HG03575 (cell line): ENCODE data around the gene NTF3.

Experiments used
- ATAC-seq: cut with Tn5 transposase; IDR thresholded peaks from one replicate; pipeline ENCODE4 v1.9.1; 2021; ENCODE audit not compliant: unreplicated experiment, insufficient number of reproducible peaks, low FRiP score; ENCODE audit errors: extremely low read depth

Gene NTF3

GRCh38 chr12:5452569-5452968 is 20.7 kb downstream of the NTF3 start:
- ATAC-seq: no peak

- no peak for ATAC-seq
Measured at GRCh38 chr12:5453466-5453865, 21.6 kb downstream of the NTF3 start.

DNA sequence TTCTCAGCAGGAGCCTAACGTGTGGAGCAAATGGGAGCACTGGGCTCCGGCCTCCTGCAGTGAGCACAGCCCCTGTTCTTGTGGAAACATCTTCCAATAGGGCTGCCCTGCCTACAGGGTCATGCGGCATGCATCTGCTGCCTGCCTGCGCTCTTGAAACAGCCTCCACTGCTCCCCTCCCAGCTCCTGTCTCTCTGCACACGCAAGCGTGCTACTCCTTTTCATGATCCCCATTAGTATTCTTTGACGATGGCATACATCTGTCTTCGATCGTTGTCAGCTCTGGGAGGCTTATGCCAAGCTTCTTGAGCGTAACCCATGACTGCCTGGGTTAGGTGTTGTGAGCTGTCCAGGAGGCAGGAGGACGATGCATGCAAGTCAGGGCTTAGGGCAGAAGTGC is 23.1 kb downstream of the NTF3 start:
- ATAC-seq: no peak

DNA sequence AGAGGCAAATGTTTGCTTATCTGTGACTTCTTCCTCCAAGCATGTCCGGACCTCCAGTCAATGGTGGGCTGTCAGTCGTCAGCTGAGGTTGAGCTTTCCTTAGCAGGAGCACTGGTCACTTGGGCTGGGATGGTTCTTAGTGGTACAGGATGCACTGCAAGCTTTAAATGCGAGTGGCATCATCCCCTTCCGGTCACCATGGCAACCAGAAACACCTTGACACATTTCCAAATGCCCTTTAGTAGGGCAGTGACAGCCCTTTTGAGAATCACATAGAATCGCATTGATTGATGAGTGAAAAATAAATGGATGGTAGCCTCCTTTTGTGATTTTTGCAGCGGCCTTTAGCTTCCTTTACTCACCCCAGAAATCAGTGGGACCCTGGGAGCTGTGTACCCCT is 24.1 kb downstream of the NTF3 start:
- no peak for ATAC-seq

DNA sequence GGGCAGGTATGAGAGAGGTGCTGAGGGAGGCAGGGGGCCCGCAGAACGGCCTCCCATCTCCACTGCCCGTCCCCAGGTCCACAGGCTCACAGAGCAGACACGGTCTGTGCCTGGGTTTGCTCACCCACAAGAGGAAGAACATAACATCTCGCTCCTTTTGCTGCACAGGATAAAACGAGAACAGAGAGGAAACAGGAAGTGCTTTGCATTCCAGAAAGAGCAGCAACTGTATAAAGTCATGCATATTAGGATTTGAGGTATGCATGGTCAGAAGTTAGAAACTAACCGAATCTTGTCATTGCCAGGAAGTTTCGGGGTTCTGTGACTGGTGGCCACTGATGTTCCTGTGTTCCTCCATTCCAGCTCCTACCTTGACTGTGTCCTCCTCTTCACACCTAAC is 25.0 kb downstream of the NTF3 start:
- ATAC-seq: no peak

GRCh38 chr12:5458229-5459050 is 26.5 kb downstream of the NTF3 start:
- ATAC-seq: no peak

DNA sequence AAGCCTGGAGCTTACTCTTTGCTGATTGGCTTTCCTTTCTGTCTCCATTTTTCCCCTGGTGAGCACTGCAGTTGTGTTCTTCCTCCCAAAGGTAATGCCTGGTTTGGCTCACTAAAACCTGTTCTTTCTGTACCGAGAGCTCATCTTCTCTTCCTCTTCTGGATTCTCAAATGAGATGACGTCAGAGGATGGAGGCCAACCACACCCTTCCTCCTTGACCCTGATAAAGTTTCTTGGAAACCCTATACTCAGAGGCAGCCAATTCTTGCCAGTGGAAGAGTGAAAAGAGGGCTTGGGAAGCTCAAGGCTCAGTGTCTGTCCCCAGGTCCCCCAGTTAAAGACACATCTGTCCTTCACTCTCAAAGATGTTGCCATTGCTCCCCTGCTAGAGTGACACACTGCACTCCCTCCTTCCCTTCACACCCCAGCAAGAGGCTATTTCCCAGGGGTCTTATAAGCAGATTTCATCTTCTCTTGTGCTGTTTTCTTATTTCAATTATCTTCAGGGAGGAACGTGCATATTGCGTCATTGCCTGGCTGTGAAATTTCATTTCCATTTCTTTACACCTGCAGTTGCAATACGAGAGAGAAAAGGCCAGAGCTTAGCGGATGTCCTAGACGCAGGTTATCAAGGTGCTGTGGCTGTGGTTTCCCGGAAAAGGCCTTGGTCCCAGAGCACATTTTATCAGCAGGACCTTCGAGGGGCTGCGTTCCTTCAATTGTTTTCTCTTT is 27.3 kb downstream of the NTF3 start:
- ATAC-seq: no peak

DNA sequence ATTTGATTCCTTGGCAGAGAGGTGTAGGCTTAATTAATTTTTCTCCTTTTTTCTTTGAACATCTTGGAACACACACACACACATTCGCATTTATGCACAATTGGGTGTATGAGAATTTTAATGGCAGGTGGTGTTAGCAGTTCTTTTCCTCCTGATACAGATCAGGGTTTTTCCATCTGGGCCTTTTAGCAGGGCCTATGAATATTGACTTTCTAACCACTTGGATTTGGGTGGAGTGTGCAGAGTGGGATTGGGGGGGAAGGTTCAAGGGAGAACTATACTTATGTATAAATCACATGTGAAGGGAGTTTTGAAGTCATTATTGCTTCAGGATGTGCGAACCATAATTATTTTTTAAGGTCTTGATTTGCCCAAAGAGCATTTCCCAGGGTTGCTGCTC is 28.9 kb downstream of the NTF3 start:
- ATAC-seq: no peak

DNA sequence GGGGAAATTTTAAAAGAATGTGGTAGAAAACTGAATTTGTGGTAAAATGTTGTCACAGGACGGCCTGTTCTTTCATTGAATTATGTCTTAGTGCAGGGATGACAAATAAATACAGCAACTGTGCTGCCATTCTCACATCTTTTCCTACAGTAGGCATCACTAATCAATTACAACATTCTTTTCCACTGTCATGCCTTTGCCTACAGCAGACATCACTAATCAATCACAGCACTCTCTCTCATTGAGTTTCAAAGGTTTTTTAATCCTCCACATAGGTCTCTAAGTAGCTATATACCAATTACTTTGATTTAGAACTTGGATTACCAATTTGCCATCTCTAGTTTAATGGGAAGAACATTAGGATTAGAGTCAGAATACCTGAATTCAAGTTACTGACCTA is 30.1 kb downstream of the NTF3 start:
- ATAC-seq: no peak

DNA sequence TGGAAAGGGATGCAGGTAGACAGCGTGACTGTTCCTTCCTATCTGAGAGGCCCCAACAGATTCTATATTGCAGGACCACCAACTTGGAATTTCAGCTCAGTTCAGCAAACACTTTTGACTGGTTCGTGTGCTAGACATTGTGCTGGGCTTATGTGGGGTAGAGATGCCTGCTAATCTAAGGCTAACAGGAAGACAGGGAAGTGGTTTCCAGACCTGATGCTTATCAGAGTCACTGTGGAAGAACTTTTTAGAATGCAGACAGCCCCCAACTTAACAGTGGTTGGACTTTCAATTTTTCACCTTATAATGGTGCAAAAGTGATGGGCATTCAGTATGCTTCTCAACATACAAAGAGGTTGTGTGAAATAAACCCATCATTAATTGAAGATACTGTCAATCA is 32.2 kb downstream of the NTF3 start:
- no peak for ATAC-seq

DNA sequence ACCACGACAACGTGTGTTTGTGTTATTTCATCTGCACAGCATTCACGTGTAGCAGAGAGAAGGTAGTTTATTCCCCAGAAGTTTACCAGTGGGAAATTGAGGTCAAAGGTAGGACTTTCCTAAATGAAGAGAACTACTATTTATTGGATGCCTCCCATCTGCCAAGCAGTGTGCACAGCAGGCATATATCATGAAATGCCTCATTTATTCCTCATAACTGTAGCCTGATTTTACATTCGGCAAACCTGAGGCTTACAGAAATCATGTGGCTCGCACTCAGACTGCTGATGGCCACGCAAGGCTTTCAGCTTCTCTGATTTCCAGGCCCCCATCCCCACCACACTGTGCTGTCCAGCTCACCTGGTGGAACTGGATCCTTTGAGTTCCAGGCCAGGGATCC is 33.5 kb downstream of the NTF3 start:
- ATAC-seq: no peak

DNA sequence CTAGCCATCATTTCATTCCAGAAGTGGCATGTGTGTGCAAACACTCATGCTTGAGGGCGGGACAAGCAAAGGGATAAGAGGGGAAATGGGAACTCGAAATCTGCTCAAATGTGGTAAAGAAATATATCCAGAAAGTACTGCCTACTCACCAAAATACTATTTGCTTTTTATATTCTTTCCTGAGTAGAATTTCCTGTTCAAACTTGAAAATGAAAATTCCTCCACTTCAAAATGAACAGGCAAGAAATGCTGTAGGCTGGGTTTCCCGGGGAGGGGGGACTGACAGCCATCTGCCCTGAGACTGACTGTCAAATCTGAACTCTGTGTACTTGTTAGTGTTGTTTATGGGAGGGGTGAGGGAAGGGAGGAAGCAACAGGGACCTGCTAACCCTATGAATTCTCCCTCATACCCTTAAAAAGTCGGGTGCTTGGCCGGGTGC is 34.6 kb downstream of the NTF3 start:
- ATAC-seq: no peak

DNA sequence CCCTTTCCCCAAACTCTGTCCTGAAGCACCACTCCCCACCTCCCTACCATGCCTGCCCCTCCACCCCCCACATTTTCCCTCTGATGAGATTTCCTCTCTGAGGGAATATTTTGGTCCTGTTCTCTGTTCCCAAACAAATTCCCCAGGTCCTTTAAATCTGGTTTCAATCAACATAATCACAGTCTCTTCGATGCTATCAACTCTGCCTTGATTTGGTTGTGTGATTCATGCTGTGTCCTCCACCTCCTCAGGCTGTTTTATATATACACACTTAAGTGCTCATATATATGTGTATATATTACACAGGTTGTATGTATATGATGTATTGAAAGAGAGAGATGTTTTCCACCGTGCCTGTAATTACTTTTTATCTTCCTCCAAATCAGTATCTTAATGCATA is 36.0 kb downstream of the NTF3 start:
- ATAC-seq: no peak

DNA sequence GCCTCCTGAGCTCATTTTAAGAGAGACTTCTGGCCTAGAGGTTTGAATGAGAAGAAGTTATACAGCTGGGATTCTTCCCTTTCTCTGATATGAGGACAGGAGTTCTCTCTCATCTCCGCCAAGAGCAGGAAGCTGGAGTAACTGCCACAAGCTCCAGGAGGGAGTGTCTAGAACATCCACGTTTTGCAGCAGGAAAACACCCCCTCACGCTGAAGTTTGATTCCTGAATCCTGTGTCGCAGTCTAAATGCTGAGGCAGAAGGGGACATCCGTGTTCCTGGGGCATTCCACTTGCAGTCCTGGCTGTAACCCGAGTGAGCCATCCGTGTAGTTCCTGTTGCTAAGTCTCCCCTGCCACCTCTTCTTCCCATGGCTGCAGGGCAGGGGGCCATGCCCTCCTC is 38.3 kb downstream of the NTF3 start:
- ATAC-seq: no peak

DNA sequence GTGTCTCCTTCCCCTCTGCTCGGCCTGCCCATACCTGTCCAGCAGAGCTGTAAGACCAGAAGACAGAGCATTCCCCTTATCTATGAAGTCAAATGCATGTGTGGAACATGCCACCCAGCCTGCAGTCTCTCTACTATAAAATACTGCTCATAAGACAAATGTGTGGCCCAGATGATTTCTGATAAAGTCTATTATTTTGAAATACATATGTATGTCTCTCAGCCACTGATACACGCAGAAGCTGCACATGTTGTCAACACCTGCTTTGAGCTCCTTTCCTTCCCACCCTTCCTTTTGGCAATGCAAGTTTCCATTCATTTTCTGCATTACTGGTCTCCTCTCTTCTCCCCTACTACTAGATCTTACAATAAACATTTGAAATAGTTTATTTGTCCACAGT is 38.8 kb downstream of the NTF3 start:
- ATAC-seq: no peak

DNA sequence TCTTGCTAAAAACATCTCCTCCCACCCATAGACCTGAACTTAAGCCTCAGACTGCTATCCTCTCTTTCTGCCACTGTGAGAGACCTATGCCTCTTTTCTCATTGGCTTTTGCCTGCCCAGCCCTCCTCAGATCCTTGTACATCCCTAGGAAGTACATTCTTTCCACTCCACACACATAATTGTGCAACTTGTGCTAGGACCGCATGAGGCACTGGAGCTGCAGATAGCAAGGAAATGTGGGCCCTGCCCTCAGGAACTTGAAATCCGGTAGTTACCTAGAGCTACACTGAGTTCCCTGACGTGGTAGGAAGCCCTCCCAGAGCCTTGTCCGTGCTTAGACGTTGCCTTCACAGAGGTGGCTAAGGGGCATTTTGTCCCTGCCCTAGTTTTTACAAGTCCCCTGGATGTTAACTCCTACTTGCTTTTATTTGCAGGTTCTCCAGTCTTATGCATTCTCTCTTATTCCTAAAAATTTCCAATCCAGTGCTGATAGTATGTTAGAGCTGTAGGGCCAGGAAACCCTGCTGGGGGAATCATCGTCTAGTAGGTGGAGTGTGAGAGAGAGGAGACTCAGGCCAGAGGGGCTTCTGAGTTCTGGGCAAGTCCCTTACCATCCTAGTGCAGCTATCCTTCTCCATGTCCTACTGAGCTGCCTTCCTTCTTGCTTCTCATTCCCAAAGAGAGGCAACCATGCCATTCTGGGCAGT is 41.3 kb downstream of the NTF3 start:
- ATAC-seq: no peak

GRCh38 chr12:5473783-5474116 is 41.8 kb downstream of the NTF3 start:
- ATAC-seq: no peak

DNA sequence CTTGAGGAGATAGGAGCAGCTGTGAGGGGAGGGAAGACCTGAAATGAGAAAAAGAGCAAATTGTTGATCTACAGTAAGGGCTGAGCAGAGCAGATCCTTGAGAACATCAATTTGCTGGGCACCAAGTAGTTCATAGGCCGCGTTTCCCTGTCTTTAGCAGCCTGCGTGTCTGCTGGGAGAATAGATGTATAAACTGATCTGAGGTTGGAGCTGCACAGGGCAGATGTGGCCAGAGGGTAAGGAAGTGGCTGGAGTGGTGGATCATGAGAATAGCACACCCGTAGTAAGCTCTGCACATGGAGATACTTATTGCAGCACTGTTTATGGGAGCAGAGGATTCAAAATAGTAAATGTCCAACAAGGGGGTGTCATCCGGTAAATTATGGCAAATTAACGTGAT is 44.4 kb downstream of the NTF3 start:
- no peak for ATAC-seq

DNA sequence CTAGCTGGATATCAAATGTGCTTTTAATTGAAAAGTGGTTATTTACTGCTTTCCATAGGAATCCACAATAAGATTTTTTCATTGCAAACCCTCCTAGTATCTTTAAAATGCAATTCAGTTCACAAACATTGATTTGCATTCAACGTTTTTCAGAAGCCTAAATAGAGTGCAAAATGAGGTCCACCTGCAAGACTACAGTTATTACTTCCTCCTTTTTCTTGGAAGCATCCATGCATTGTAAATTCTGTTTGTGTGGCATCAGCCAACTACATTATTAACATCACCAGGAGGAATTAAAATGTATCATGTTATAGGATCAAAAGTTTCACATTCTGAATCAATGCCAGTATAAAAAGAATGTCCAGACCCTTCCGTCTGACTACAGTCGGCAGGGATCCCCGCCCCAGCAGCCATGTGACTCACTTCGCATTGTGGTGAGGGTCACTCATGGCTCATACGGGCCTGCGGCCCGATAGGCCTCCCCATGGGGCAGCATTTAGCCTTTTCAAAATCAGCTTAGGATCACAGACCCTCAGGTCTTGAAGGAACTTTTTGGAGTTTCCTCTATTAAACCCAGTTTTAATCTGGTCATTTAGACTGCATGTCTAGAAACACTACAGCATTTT is 46.3 kb downstream of the NTF3 start:
- no peak for ATAC-seq

DNA sequence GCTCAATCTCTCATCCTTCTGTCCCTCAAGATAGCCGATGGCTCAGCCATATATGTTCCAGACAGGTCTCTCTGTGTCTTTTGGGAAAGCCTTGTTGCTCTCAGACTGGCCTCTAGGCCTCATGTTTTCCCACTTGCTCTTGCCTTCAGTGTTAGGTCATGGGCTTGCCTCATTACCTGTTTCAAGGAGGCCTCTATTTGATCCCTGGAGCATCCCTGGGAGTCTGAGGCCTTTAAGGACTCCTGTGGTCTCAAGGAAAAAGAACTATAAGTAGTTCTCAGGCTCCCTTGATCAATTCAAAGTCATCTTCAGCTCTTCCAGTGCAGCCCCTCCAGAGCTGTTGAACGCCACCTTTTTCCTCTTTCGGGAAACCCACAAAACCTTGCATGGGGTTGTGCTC is 47.9 kb downstream of the NTF3 start:
- no peak for ATAC-seq
